Suprapubic skin (tissue), 4 donors: ENCODE measurements around the gene TMEM127.

ENCODE experiments used
- EP300 ChIP-seq: sonication (generic); formaldehyde crosslinking; IDR thresholded peaks from one replicate; pipeline ENCODE4 v1.6.1; 2017; ENCODE audit warnings: antibody characterized with exemption
- POLR2AphosphoS5 ChIP-seq, 3 donors: sonication (generic); formaldehyde crosslinking; IDR thresholded peaks; one replicate each; pipeline ENCODE4 v1.6.1; 2017; ENCODE audit warnings: antibody characterized with exemption in 3 of 3
- TF ChIP-seq, protein P1 (sequence below), 2 donors: fragments of 200-600 bp in 1 of 2; fragments of 450-650 bp in 1 of 2; sonication (generic) in 1 of 2; IDR thresholded peaks; one replicate each; pipeline ENCODE4 v1.5.1; 2016 to 2019; ENCODE audit warnings: antibody characterized with exemption in 2 of 2, mild to moderate bottlenecking in 1 of 2, moderate library complexity in 1 of 2

DNA sequence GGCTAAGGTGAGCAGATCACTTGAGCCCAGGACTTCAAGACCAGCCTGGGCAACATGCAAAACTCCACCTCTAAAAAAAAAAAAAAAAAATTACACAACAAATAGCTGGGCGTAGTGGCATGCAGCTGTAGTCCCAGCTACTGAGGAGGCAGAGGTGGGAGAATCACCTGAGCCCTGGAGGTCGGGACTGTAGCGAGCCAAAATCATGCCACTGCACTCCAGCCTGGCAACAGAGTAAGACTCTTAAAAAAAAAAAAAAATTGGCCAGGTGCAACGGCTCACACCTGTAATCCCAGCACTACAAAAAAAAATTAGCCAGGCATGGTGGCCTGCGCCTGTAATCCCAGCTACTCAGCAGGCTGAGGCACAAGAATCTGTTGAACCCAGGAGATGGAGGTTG is 64.5 kb downstream of the TMEM127 start:
- TF ChIP-seq POLR2AphosphoS5 (IDR thresholded peaks at IDR 0.05) (no peak), EP300 (no peak)
- TF ChIP-seq, protein P1, sequence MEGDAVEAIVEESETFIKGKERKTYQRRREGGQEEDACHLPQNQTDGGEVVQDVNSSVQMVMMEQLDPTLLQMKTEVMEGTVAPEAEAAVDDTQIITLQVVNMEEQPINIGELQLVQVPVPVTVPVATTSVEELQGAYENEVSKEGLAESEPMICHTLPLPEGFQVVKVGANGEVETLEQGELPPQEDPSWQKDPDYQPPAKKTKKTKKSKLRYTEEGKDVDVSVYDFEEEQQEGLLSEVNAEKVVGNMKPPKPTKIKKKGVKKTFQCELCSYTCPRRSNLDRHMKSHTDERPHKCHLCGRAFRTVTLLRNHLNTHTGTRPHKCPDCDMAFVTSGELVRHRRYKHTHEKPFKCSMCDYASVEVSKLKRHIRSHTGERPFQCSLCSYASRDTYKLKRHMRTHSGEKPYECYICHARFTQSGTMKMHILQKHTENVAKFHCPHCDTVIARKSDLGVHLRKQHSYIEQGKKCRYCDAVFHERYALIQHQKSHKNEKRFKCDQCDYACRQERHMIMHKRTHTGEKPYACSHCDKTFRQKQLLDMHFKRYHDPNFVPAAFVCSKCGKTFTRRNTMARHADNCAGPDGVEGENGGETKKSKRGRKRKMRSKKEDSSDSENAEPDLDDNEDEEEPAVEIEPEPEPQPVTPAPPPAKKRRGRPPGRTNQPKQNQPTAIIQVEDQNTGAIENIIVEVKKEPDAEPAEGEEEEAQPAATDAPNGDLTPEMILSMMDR (IDR thresholded peaks at IDR 0.05) = no peak
